ENCODE measurements around the gene FAM168B.
"Not testable (repeated sequence)": the region's sequence is repeated elsewhere in the genome, so short reads cannot be mapped to it uniquely, and the experiment has no call there.

The FAM168B gene

GRCh38 chr2:131093006-131093695 is at the start of gene FAM168B:
FAM168B (minus strand) TSS chr2:131093460; CDS start chr2:131082646, 10,814 bp downstream.
- peak; percentile 85 for DNase-seq

GRCh38 chr2:131142849-131143248 is 49.6 kb upstream of the FAM168B start:
- no peak for DNase-seq

- DNase-seq = no peak
Measured at GRCh38 chr2:131140581-131140980, 47.3 kb upstream of the FAM168B start.

GRCh38 chr2:131132729-131133128 is 39.5 kb upstream of the FAM168B start:
- DNase-seq = no peak

- DNase-seq = no peak
Measured at GRCh38 chr2:131130298-131130596, 37.0 kb upstream of the FAM168B start.

GRCh38 chr2:131127981-131128380 is 34.7 kb upstream of the FAM168B start:
- no peak for DNase-seq

GRCh38 chr2:131127076-131127475 is 33.8 kb upstream of the FAM168B start:
- DNase-seq = no peak

- no peak for DNase-seq
Measured at GRCh38 chr2:131126436-131126835, 33.2 kb upstream of the FAM168B start.

GRCh38 chr2:131125195-131125757 is 32.0 kb upstream of the FAM168B start:
- no peak for DNase-seq

GRCh38 chr2:131123192-131123591 is 29.9 kb upstream of the FAM168B start:
- DNase-seq = no peak

GRCh38 chr2:131122496-131122895 is 29.2 kb upstream of the FAM168B start:
- DNase-seq = no peak

GRCh38 chr2:131121464-131121863 is 28.2 kb upstream of the FAM168B start:
- no peak for DNase-seq

- no peak for DNase-seq
Measured at GRCh38 chr2:131120815-131121317, 27.6 kb upstream of the FAM168B start.

GRCh38 chr2:131115752-131116151 is 22.5 kb upstream of the FAM168B start:
- DNase-seq = no peak

GRCh38 chr2:131114950-131115349 is 21.7 kb upstream of the FAM168B start:
- DNase-seq = not testable (repeated sequence)

- no peak for DNase-seq
Measured at GRCh38 chr2:131113566-131114227, 20.4 kb upstream of the FAM168B start.

- no peak for DNase-seq
Measured at GRCh38 chr2:131112529-131112928, 19.3 kb upstream of the FAM168B start.

- DNase-seq = peak; percentile 34
Measured at GRCh38 chr2:131105950-131106801, 12.9 kb upstream of the FAM168B start.

- peak; percentile 91 for DNase-seq
Measured at GRCh38 chr2:131105156-131105949, 12.1 kb upstream of the FAM168B start, which contains the start of gene PLEKHB2. PLEKHB2 (plus strand) TSS chr2:131105336; CDS start chr2:131120942, 15,606 bp downstream.

- DNase-seq = peak; percentile 35
Measured at GRCh38 chr2:131104487-131105155, 11.4 kb upstream of the FAM168B start.

- DNase-seq = no peak
Measured at GRCh38 chr2:131103165-131103564, 9.9 kb upstream of the FAM168B start.

All from stimulated activated CD4-positive, alpha-beta T cell treated with anti-CD3 and anti-CD28 coated beads, Interleukin-1b, Interleukin-23, amount 100 ng/mL, for 48 hours (primary cell).